ENCODE results near the gene IPO4.
"Not testable (repeated sequence)": the region's sequence is repeated elsewhere in the genome, so short reads cannot be mapped to it uniquely, and the experiment has no call there.

IPO4 gene

GRCh38 chr14:24226473-24226872, 37.9 kb upstream of the IPO4 start:
- TF ChIP-seq CTCF (IDR thresholded peaks at IDR 0.05): no peak
- TF ChIP-seq ZFX (IDR thresholded peaks at IDR 0.05; ENCODE audit: borderline replicate concordance): no peak
- no peak overlapping the region for H3K27ac ChIP-seq

- no peak for TF ChIP-seq ZFX (IDR thresholded peaks at IDR 0.05; ENCODE audit: borderline replicate concordance)
- TF ChIP-seq CTCF (IDR thresholded peaks at IDR 0.05): no peak
- no peak overlapping the region for H3K27ac ChIP-seq
Measured at GRCh38 chr14:24224618-24225071, 36.0 kb upstream of the IPO4 start.

GRCh38 chr14:24222987-24223386, 34.4 kb upstream of the IPO4 start:
- H3K27ac ChIP-seq: not testable (repeated sequence)

- H3K27ac ChIP-seq: no peak overlapping the region
- TF ChIP-seq ZFX (IDR thresholded peaks at IDR 0.05; ENCODE audit: borderline replicate concordance) (no peak), CTCF (IDR thresholded peaks at IDR 0.05) (no peak)
Measured at GRCh38 chr14:24219521-24219920, 30.9 kb upstream of the IPO4 start.

GRCh38 chr14:24219080-24219479, 30.5 kb upstream of the IPO4 start:
- no peak overlapping the region for H3K27ac ChIP-seq
- TF ChIP-seq CTCF (IDR thresholded peaks at IDR 0.05): no peak
- TF ChIP-seq ZFX (IDR thresholded peaks at IDR 0.05; ENCODE audit: borderline replicate concordance): no peak

- peak overlapping the region; percentile 96 for H3K27ac ChIP-seq
Measured at GRCh38 chr14:24216876-24217275, 28.3 kb upstream of the IPO4 start.

- H3K27ac ChIP-seq: peak overlapping the region; percentile 96
- TF ChIP-seq ZFX (IDR thresholded peaks at IDR 0.05; ENCODE audit: borderline replicate concordance): no peak
- no peak for TF ChIP-seq CTCF (IDR thresholded peaks at IDR 0.05)
Measured at GRCh38 chr14:24216345-24216699, 27.7 kb upstream of the IPO4 start.

- TF ChIP-seq ZFX (IDR thresholded peaks at IDR 0.05; ENCODE audit: borderline replicate concordance): no peak
- peak; percentile 84 for TF ChIP-seq CTCF (IDR thresholded peaks at IDR 0.05)
- H3K27ac ChIP-seq: peak within 1 kb of the TSS; percentile 96
Measured at GRCh38 chr14:24215495-24216344, 27.1 kb upstream of the IPO4 start, which contains the start of gene MDP1. Gene MDP1 (minus strand): TSS chr14:24216066. CDS start chr14:24215955, 111 bp downstream.

All from 22Rv1 (cell line).